ENCODE data around the gene VPS37C.

Gene VPS37C

DNA sequence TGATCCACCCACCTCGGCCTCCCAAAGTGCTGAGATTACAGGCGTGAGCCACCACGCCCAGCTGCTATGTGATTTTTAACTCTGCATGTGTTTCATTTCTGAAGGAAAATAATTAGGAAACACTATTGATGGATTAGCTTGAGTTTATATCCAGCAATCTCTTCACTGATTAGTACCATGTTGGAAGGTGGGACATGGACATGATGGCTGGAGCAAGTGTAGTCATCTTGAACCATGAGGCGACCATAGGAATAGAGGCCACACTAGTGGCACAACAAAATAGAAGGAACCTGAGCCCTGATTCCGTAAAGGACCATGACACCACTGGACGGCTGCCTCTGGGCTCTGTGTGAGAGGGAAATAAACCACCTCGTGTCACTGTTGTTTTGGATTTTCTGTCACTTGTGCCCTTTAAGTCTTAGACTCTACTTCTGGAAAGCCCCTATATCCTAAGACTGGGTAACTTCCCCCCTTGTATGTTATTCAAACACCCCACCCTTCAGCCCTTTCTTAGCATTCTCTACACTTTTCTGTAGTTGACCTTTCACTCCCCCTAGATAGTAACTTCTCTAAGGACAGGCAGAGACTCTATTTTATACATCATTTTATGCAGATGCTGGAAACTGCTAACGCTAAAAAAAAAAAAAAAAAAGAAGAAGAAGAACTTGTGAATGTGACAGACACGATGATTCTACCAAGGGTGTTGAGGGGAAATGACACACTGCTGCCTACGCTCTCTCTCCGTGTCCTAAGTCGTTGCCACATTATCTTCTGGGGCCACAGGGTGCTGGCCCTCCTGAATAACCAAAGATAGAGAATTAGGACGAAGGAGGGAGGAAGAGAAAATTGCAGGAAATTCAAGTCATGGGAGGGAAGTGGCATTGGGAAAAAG lies 2.7 kb upstream of the VPS37C start:
- TF ChIP-seq, protein P1, sequence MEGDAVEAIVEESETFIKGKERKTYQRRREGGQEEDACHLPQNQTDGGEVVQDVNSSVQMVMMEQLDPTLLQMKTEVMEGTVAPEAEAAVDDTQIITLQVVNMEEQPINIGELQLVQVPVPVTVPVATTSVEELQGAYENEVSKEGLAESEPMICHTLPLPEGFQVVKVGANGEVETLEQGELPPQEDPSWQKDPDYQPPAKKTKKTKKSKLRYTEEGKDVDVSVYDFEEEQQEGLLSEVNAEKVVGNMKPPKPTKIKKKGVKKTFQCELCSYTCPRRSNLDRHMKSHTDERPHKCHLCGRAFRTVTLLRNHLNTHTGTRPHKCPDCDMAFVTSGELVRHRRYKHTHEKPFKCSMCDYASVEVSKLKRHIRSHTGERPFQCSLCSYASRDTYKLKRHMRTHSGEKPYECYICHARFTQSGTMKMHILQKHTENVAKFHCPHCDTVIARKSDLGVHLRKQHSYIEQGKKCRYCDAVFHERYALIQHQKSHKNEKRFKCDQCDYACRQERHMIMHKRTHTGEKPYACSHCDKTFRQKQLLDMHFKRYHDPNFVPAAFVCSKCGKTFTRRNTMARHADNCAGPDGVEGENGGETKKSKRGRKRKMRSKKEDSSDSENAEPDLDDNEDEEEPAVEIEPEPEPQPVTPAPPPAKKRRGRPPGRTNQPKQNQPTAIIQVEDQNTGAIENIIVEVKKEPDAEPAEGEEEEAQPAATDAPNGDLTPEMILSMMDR (IDR thresholded peaks at IDR 0.05; ENCODE audit: low read depth, low read length) = no peak
- no peak for DNase-seq (ENCODE audit: extremely low read depth, low read depth)

DNA sequence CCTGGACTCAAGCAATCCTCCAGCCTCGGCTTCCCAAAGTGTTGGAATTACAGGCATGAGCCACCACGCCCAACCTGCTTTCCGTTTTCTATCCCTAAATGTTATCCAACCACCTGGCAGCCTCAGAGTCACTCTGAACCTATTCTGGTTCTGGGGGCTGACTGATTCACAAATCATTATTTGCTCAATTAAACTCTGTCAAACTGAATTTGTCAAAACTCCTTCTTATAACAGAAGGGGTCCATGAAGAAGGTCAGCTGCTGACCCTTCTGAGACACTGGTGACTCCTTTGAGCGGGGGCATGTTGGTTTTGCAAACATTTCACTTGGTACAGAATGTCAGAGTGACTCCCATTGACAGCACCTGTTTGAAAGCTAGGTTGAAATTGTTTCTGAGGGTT lies 1.8 kb upstream of the VPS37C start:
- no peak for DNase-seq (ENCODE audit: extremely low read depth, low read depth)
- TF ChIP-seq, protein P1 (IDR thresholded peaks at IDR 0.05; ENCODE audit: low read depth, low read length) = no peak

DNA sequence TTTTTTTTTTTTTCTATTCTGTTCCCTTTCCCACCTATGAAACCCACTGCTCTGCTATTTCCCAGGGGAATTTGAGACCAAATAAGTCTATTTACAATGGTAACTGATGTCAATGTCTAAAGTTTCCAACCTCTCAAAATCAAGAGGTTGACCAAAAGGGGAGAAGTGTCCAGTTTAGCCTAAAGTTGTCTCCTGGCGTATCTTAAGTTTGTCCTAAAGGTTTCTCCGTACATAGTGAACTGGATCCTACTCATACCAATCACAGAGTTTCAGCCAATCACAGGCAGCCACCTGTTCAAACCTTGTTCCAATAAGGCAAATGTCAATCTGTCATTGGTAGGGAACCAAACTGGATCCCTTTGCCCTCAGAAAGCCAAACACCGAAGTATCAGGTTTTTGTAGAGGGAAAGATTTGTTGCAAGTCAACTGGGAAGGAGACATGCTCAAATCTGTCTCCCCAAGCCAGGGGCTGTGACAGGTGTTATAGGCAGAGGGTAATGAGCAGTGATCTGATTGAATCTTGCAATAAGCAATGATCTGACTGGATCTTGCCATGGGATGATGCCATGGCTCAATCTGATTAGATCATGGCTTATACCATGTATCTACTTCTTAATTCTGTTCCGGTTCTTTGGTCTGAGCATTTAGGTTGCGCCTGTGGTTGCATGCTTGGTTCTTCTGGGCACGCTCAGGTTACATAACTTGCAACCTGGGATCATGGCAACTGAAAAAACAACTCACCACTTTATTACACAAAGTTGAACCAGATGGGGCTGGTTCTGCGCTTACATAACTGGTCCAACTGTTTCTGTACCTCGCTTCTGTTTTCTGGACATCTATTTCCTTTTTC lies 1.1 kb upstream of the VPS37C start:
- TF ChIP-seq, protein P1 (IDR thresholded peaks at IDR 0.05; ENCODE audit: low read depth, low read length) = no peak
- no peak for DNase-seq (ENCODE audit: extremely low read depth, low read depth)

DNA sequence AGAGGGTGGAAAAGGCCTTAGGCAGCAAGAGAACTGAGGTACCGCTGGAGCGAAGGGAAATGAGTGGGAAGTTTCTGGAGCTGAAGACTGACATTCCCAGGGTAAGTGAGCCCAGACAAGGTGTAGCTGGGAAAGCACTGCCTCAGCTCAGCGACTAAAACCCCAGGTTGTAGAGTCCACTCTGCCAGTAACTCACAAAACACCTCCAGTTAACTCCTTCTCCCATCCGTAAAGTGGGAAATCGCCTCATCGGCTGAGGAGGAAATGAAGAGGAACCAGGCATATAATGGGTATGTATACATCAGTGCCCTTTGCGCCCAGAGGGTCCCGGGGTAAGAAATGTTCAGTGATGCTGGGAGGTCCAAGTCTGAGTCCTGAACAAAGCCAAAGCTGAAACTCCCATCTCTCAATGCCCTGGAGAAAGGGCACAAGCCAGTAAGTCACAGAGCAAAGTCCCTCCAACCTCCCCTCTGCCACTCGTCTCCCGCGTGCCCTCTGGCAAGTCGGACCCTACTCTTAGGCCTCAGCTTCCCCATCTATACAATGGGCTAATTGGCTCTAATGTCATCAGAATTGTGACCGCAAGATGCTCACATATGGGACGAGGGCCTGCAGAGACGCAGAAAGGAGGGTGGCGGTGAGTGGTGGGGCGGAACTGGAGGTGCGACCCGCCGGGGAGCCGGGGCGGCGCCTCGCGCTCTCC lies 588 bp downstream of the VPS37C start:
- TF ChIP-seq, protein P1 (IDR thresholded peaks at IDR 0.05; ENCODE audit: low read depth, low read length) = no peak
- no peak for DNase-seq (ENCODE audit: extremely low read depth, low read depth)

DNA sequence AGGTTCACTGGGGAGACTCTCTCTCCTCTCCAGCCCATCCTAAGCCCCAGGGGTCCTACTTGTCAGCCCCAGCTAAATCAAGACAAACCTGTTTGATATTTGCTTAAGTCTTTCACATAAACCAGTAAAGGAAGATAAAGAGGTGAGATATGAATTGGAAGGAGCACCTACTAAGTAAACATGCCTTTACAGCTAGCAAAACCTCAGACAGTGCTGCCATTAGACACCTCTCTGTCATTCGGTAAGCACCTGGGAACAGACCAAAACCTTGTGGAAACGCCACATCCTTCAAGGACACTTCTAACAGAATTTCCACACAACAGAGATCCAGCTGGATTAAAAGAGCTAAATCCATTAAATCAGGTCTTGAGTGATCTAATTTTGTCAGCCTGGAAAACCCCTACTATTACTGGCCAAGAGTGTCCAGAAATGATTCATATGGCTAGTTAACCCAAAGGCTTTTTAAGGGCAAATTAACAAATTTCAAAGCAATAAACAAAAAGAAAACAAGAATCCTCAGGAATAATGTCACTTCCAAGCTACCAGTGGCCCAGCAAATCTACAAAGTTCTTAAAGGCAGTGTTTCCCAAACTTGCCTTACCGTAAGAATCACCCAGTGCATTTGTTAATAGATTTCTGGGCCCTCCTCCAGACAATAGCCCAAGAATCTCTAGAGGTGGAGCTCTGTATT lies 2.4 kb downstream of the VPS37C start:
- TF ChIP-seq, protein P1 (IDR thresholded peaks at IDR 0.05; ENCODE audit: low read depth, low read length) = no peak
- DNase-seq (ENCODE audit: extremely low read depth, low read depth) = peak; percentile 22

DNA sequence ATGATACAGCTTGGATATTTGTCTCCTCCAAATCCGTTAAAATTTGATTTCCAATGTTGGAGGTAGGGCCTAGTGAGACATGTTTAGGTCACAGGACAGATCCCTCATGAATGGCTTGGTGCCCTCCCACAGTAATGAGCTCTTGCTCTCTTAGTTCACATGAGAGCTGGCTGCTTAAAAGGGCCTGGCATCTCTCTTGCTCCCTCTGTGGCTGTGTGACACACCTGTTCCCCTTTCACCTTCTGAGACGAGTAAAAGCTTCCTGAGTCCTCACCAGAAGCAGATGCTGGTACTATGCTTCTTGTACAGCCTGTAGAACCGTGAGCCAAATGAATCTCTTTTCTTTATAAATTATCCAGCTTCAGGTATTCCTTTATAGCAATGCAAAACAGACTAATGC lies 3.5 kb downstream of the VPS37C start:
- TF ChIP-seq, protein P1 (IDR thresholded peaks at IDR 0.05; ENCODE audit: low read depth, low read length) = no peak
- no peak for DNase-seq (ENCODE audit: extremely low read depth, low read depth)
